GM18498 (cell line): Measurements from ENCODE around the gene PC.
A peak's percentile ranks its signal among the peaks of the same experiment; 100 is the strongest.
"Not testable (repeated sequence)": the region's sequence is repeated elsewhere in the genome, so short reads cannot be mapped to it uniquely, and the experiment has no call there.

Experiments used
- ATAC-seq: cut with Tn5 transposase; IDR thresholded peaks from one replicate; pipeline ENCODE4 v1.9.1; 2021; ENCODE audit warnings: mild to moderate bottlenecking, moderate library complexity; ENCODE audit not compliant: unreplicated experiment

Gene PC

GRCh38 chr11:66979336-66979980 lies 21.3 kb upstream of the PC start:
- no peak for ATAC-seq

DNA sequence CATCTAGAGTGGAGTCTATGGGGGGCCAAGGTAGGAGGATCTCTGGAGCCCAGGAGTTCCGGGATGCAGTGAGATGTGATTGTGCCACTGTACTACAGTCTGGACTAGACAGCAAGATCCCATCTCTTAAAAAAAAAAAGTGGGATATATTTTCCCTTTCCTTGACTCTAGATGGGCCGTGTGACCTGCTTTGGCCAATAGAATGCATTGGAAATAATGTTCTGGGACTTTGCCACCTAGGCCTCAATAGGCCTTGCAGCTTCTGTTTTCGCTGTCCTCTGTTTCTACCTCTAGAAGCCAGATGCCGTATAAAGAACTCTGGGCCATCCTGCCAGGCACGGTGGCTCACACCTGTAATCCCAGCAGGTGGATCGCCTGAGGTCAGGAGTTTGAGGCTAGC lies 20.5 kb upstream of the PC start:
- ATAC-seq: no peak

DNA sequence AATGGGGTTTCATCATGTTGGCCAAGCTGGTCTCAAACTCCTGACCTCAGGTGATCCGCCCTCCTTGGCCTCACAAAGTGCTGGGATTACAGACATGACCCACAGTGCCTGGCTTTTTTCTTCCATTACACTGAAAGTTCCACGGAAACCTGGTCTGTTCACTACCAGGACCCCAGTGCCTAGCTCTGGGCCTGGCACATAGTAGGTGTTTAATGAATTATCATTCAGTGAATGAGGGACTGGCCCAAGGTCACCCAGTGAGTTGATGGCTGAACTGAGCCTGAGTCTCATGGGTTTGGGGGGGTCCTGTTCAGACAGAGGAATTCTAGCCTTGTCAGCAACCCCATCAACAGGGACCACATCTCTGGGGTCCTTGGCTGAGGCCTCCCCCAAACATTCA lies 20.0 kb upstream of the PC start:
- no peak for ATAC-seq

- no peak for ATAC-seq
Measured at GRCh38 chr11:66976925-66977324, 18.7 kb upstream of the PC start.

DNA sequence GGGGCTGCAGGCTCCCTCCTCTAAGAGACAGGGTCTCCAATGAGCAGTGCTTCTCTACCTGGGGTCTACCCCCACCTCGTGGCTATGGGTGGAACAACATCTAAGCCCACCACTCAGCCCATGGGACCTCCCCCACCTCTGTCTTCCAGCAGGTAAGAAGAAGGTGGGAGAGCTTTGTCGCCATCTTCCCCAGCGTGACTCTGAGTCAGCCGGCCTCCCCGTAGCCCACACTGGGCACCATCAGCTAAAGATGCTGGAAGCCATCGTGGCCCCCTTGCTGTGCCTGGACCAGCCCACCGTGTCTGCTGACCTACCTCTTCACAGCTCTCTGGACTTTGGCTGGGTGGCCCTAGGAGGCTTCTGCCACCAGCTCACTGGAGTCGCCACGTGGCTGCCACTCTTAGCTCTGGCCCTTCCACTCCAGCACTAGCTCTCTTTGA lies 17.9 kb upstream of the PC start:
- ATAC-seq: no peak

DNA sequence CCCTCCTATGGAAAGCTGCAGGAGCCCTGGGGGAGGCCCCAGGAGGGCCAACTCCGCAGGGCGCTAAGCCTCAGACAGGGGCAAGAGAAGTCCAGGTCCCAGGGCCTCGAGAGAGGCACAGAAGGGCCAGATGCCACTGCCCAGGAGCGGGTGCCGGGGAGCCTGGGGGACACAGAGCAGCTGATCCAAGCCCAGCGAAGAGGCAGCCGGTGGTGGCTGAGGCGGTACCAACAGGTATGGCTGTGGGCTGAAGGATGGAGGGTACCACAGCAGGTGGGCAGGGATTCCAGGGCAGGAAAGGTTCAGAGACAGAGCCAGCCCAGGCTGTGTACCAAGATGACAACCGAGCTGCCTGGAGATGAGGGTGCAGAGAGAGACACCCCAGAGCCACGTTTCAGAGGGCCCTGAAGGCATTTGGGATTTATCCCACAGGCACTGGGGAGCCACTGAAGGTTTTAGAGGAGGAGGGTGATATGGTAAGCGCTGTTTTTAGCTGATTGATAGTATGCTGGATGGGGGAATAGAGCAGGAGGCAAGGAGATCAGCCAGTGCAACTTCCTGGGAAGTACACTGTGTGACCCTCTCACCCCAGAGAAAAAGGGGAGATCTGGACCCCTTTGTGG lies 17.3 kb upstream of the PC start:
- ATAC-seq: no peak

DNA sequence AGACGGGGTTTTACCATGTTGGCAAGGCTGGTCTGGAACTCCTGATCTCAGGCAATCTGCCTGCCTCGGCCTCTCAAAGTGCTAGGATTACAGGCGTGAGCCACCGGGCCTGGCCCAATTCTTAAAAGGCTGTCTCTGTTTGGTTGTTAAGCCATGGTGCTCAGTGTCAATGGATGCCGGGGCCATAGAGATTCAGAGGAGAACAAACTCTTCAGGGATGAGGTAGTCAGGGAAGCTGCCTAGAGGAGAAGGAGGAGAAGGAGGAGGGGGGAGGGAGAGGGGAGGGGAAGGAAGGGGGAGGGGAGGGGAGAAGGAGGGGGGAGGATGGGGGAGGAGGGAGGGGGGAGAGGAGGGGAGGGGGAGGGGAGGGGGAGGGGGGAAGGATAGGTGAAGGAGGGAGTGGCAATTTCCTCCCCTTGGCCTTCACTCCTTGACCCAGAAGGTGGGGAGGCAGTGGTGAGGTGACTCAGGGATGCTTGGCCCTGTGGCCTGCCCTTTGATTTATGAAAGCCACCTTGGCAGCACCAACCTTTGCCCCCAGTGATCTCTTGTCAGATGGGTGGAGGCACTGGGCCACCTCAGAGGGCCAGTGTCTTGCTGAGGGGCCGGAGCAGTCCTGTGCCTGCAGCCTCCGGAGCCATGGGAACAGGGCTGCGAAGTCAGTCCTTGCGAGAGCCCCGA lies 16.7 kb upstream of the PC start, which contains the start of gene C11orf86:
Gene C11orf86 (plus strand): TSS at position 581 of the 681 bp plus-strand sequence. CDS start 59 bp downstream, at position 640.
- ATAC-seq: no peak

- no peak for ATAC-seq
Measured at GRCh38 chr11:66973956-66974580, 15.9 kb upstream of the PC start.

GRCh38 chr11:66971488-66971887 lies 13.3 kb upstream of the PC start:
- ATAC-seq: no peak

DNA sequence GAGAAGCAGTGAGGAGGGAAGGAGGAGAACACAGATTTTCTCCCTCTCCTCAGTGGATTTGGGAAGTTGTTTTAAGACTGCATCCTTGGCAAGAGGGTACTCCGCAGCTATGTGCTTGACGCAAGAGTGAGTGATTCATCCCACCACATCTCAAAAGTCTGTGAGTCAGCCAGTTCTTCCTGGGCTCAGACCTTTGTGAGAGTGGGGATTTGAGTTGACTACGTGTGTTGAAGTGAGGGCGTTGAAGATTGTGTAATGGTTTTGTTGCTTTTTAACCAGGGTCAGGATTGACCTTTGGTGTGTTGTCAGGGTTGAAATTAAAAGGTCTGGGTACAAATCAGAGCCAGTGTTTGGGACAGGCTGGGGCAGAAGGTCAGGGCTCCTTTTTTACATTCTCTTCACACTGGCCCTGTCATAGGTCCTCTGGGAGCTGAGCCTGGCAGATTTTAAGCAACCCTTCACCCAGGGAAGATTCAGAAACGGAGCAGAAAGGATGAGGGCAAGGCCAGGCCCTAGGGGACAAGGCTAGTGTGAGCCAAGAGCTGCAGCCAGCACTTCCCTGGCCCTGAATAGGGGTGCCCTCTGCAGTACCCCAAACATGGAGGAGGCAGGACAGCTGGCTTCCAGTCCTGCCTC lies 12.7 kb upstream of the PC start:
- no peak for ATAC-seq

DNA sequence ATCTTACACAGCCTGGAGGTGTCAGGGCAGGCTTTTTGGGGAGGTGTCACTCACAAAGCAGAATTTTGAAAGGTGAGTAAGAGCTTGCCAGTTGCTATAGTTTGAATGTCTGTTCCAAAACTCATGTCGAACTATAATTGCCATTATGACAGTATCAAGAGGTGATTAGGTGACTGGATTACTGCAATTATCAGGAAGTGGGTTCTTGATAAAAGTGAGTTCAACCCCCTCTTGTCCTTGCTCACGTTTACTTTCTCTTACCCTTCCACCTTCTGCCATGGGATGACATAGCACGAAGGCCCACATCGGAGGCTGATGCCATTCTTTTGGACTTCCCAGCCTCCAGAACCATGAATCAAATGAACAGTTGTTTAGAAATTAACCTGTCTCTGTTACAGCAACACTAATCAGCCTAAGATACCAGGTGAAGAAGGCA lies 12.2 kb upstream of the PC start:
- ATAC-seq: no peak

DNA sequence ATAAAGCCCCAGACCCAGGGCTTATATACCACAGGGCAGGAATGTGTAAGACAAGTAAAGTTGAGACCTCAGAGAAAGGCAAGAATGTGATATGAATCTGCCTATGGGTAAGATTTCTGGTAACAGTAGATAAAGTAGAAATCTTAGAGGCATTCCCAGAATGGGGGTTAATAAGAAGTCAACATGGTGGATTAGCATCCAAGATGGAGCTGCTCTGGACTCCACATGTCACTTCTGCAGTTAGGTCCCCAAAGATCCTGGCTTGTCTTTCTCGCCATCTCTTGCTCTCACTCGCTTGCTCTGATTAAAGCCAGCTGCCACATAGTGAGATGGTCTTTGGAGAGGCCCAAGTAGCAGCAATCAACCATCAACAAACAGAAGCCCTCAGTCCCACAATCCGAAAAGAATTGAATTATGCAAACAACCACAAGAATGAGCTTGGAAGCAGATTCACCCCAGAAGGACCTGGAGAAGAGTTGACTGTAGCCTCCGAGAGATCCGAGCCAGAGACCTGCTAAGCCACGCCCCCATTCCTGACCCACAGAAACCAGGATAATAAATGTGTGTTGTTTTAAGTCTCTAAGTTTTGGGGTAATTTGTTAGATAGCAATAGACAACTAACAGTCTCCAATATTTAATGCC lies 11.5 kb upstream of the PC start:
- ATAC-seq: no peak

GRCh38 chr11:66967670-66968425 lies 9.7 kb upstream of the PC start:
- no peak for ATAC-seq

- no peak for ATAC-seq
Measured at GRCh38 chr11:66966351-66966750, 8.2 kb upstream of the PC start.

- ATAC-seq: no peak
Measured at GRCh38 chr11:66964495-66964894, 6.3 kb upstream of the PC start.

DNA sequence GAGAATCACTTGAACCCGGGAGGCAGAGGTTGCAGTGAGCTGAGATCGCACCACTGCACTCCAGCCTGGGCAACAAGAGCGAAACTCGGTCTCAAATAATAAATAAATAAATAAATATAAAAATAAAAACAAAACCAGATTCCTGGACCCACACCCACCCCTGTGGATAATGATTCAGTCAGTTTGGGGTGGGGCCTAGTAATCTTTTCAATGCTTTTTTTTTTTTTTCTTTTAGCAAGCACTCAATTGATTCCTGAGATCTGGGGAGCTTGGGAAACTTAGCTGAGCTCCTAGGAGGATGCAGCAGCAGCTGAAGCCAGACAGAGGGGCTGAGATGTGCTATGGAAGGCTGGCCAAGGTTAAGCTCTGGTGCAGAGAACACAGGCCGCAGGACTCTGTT lies 4.6 kb upstream of the PC start:
- no peak for ATAC-seq

DNA sequence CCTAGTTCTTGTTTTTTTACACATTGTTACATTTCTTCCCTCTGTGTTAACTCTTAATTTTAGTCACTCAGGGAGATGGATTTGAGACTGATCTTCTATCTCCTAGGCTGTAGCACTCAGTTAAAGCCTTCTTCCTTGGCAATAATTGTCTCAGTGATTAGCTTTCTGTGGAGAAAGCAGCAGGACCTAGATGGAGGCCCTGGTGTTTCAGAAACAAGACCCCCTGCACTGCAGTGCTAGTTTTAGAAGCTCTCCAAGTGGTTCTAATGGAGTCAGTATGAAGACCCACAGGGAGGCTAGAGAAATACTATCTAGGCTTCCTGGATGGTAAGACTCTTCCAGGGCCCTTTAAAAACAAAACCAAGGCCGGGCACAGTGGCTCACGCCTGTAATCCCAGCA lies 4.1 kb upstream of the PC start:
- no peak for ATAC-seq

DNA sequence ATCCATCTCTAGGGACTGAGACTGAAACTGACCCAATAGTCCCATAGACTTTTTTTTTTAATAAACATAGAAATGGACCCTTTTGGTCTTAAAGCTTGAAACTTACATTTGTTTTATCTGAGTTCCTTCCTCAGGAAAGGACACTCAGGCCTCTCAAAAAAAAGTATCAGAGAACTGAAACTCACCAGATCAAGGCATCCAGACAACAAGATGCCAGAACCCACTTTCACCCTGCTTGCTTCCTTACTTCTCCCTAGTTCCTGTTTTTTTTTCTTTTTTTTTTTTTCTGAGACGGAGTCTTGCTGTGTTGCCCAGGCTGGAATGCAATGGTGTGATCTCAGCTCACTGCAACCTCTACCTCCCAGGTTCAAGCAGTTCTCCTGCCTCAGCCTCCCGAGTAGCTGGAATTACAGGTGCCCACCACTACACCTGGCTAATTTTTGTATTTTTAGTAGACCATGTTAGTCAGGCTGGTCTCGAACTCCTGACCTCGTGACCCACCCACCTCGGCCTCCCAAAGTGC lies 3.6 kb upstream of the PC start:
- not testable (repeated sequence) for ATAC-seq

DNA sequence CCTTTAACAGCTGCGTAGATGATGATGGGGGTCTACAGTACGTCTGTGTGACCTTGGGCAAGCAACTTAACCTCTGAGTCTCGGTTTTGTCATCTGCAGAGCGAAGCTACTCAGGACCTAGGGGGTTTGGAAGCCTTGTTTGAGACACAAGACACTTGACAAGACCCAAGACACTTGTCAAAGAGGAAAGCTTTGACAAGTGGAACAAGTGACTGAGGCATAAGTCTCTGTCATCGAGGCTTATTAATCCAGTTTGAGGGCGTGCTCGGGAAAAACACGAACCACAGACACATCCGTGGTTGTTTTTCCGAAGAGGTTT lies 732 bp upstream of the PC start:
- ATAC-seq: no peak

GRCh38 chr11:66957971-66958231 lies 282 bp downstream of the PC start:
- ATAC-seq: peak; percentile 31
